H9 (cell line): Measurements from ENCODE around the gene C20orf204. TPM values are rescaled to one million over a fixed set of nuclear protein-coding genes. Genes with fewer than 3 reads are reported as not detected.

Experiments
- DNase-seq: peaks from one replicate; pipeline ENCODE4 v3.0.0-alpha.2; 2017
- H2AFZ ChIP-seq: one replicate; pipeline ENCODE4 v1.6.1; 2013; ENCODE audit warnings: mild to moderate bottlenecking, low read length, control low read depth, moderate library complexity
- H2AK5ac ChIP-seq: 2 replicates; pipeline ENCODE4 v1.6.1; 2013; ENCODE audit warnings: low read length, control low read depth, mixed read lengths; ENCODE audit not compliant: insufficient read length
- H2BK120ac ChIP-seq: one replicate; pipeline ENCODE4 v1.6.1; 2013; ENCODE audit warnings: low read depth, mild to moderate bottlenecking, low read length, control low read depth, inconsistent platforms; ENCODE audit not compliant: poor library complexity, severe bottlenecking
- H2BK12ac ChIP-seq: 2 replicates; pipeline ENCODE4 v1.6.1; 2013; ENCODE audit warnings: low read length, control low read depth, mixed read lengths, low read depth; ENCODE audit not compliant: insufficient read length
- H2BK15ac ChIP-seq: 2 replicates; pipeline ENCODE4 v1.6.1; 2013; ENCODE audit warnings: low read depth, low read length, control low read depth
- H2BK20ac ChIP-seq: one replicate; pipeline ENCODE4 v1.6.1; 2013; ENCODE audit warnings: low read depth, mild to moderate bottlenecking, low read length, control low read depth, inconsistent platforms; ENCODE audit not compliant: poor library complexity, severe bottlenecking
- H2BK5ac ChIP-seq: 2 replicates; pipeline ENCODE4 v1.6.1; 2013; ENCODE audit warnings: low read length, control low read depth, mixed read lengths; ENCODE audit not compliant: insufficient read length
- H3K14ac ChIP-seq: 2 replicates; pipeline ENCODE4 v1.6.1; 2013; ENCODE audit warnings: low read length, control low read depth; ENCODE audit not compliant: insufficient read depth
- H3K18ac ChIP-seq: 2 replicates; pipeline ENCODE4 v1.6.1; 2013; ENCODE audit warnings: low read depth, mild to moderate bottlenecking, mixed read lengths, low read length, control low read depth; ENCODE audit not compliant: insufficient read length
- H3K23ac ChIP-seq: 2 replicates; pipeline ENCODE4 v1.6.1; 2013; ENCODE audit warnings: low read length, control low read depth, mixed read lengths, low read depth; ENCODE audit not compliant: insufficient read length
- H3K23me2 ChIP-seq: 2 replicates; pipeline ENCODE4 v1.6.1; 2013; ENCODE audit warnings: low read depth, mild to moderate bottlenecking, mixed read lengths, low read length, control low read depth; ENCODE audit not compliant: insufficient read length, poor library complexity, severe bottlenecking
- H3K27ac ChIP-seq: 2 replicates; pipeline ENCODE4 v1.5.1; 2013; ENCODE audit warnings: low read length, control low read depth, mixed read lengths, low read depth; ENCODE audit not compliant: insufficient read length
- H3K27me3 ChIP-seq: 2 replicates; pipeline ENCODE4 v1.6.1; 2013; ENCODE audit warnings: low read length, control low read depth, inconsistent platforms; ENCODE audit not compliant: insufficient read depth
- H3K4ac ChIP-seq: 2 replicates; pipeline ENCODE4 v1.6.1; 2013; ENCODE audit warnings: low read depth, mild to moderate bottlenecking, control low read depth, inconsistent platforms, low read length, moderate library complexity
- H3K4me1 ChIP-seq: 2 replicates; pipeline ENCODE4 v1.6.1; 2013; ENCODE audit warnings: low read length, control low read depth, inconsistent platforms; ENCODE audit not compliant: insufficient read depth
- H3K4me2 ChIP-seq: 2 replicates; pipeline ENCODE4 v1.6.1; 2013; ENCODE audit warnings: low read length, control low read depth, mixed read lengths; ENCODE audit not compliant: insufficient read length, insufficient read depth
- H3K56ac ChIP-seq: 2 replicates; pipeline ENCODE4 v1.6.1; 2013; ENCODE audit warnings: low read depth, mild to moderate bottlenecking, mixed read lengths, low read length, control low read depth; ENCODE audit not compliant: insufficient read length
- H3K79me1 ChIP-seq: 2 replicates; pipeline ENCODE4 v1.6.1; 2013; ENCODE audit warnings: low read depth, mild to moderate bottlenecking, moderate library complexity, low read length, control low read depth, inconsistent platforms; ENCODE audit not compliant: insufficient read depth, poor library complexity, severe bottlenecking
- H3K79me2 ChIP-seq: 2 replicates; pipeline ENCODE4 v1.6.1; 2013; ENCODE audit warnings: low read length, control low read depth, inconsistent platforms; ENCODE audit not compliant: insufficient read depth
- H3K9ac ChIP-seq: 2 replicates; pipeline ENCODE4 v1.6.1; 2013; ENCODE audit warnings: low read length, control low read depth, mixed read lengths; ENCODE audit not compliant: insufficient read length; ENCODE audit errors: extremely low read depth
- H3K9me3 ChIP-seq: one replicate; pipeline ENCODE4 v1.6.1; 2013; ENCODE audit warnings: low read depth, low read length, inconsistent platforms; ENCODE audit not compliant: control insufficient read depth
- H3T11ph ChIP-seq: one replicate; pipeline ENCODE4 v1.6.1; 2013; ENCODE audit warnings: mild to moderate bottlenecking, low read length, control low read depth, inconsistent platforms
- H4K20me1 ChIP-seq: one replicate; pipeline ENCODE4 v1.6.1; 2013; ENCODE audit not compliant: control insufficient read depth, insufficient read length, insufficient read depth
- H4K5ac ChIP-seq: 2 replicates; pipeline ENCODE4 v1.6.1; 2013; ENCODE audit warnings: low read depth, mild to moderate bottlenecking, mixed read lengths, low read length, control low read depth; ENCODE audit not compliant: insufficient read length
- H4K8ac ChIP-seq: replicated peaks from 2 replicates; pipeline ENCODE4 v1.6.1; 2013; ENCODE audit warnings: low read length, control low read depth, mixed read lengths, low read depth; ENCODE audit not compliant: insufficient read length
- H4K91ac ChIP-seq: 2 replicates; pipeline ENCODE4 v1.6.1; 2013; ENCODE audit warnings: low read depth, mild to moderate bottlenecking, moderate library complexity, mixed read lengths, low read length, control low read depth; ENCODE audit not compliant: insufficient read length
- H3K27ac Mint-ChIP-seq, 3 experiments: 2 replicates in 2 of 3; 3 replicates in 1 of 3; pipeline ENCODE4 v1.8.0; 2020 to 2021; ENCODE audit warnings: mixed read lengths in 3 of 3, mild to moderate bottlenecking in 1 of 3, moderate library complexity in 1 of 3
- H3K27me3 Mint-ChIP-seq: 2 replicates; pipeline ENCODE4 v1.8.0; 2021; ENCODE audit warnings: low read depth, mild to moderate bottlenecking, moderate library complexity, mixed read lengths
- H3K36me3 Mint-ChIP-seq, 3 experiments: 2 replicates in 2 of 3; 3 replicates in 1 of 3; pipeline ENCODE4 v1.8.0; 2020 to 2021; ENCODE audit warnings: low read depth in 3 of 3, mixed read lengths in 3 of 3; ENCODE audit not compliant: insufficient read depth in 1 of 3
- H3K4me1 Mint-ChIP-seq, 2 experiments: 2 replicates each; pipeline ENCODE4 v1.8.0; 2020; ENCODE audit warnings: mixed read lengths in 2 of 2
- H3K4me3 Mint-ChIP-seq, 2 experiments: 2 replicates in 1 of 2; 3 replicates in 1 of 2; pipeline ENCODE4 v1.8.0; 2020 to 2021; ENCODE audit warnings: mild to moderate bottlenecking in 2 of 2, mixed read lengths in 2 of 2, moderate library complexity in 1 of 2
- H3K9me3 Mint-ChIP-seq, 2 experiments: 2 replicates in 1 of 2; 3 replicates in 1 of 2; pipeline ENCODE4 v1.8.0; 2020; ENCODE audit warnings: mild to moderate bottlenecking in 2 of 2, mixed read lengths in 2 of 2, moderate library complexity in 1 of 2
- CTCF ChIP-seq: fragments of 200-600 bp; sonication (generic); conservative IDR thresholded peaks from 3 replicates; pipeline ENCODE4 v1.8.0; 2021; ENCODE audit warnings: antibody characterized with exemption, mild to moderate bottlenecking
- WGBS: extraction: QIAGEN DNeasy Blood & Tissue Kit; methylation state at CpG from one replicate; pipeline ENCODE4 v1.1.7; 2013; ENCODE audit warnings: missing lambda C conversion rate, low lambda C conversion rate, mixed read lengths; ENCODE audit not compliant: insufficient read length; ENCODE audit errors: extremely low coverage; 5-methylcytosine and 5-hydroxymethylcytosine counted together
- total RNA-seq: library from RNA; stranded (reverse); gene quantifications from 2 replicates; pipeline ENCODE4 v1.2.1, GENCODE V29; 2021

The C20orf204 gene
- total RNA-seq, 1 experiment from 2014 or later = 2.2 TPM

- peak overlapping the region in 1 of 2 experiments; percentile 46; a peak in 1 of 5 replicates for H3K4me3 Mint-ChIP-seq
- no peaks in the 10 kb centered on the region for H3K9me3 ChIP-seq
- no peak overlapping the region for H2BK20ac ChIP-seq
- peaks cover 21% of the 10 kb centered on the region; the same call in 1 of the 2 replicates for H3K27me3 ChIP-seq
- no peak overlapping the region for H4K91ac ChIP-seq
- DNase-seq = no peak
- no peak overlapping the region for H3K4ac ChIP-seq
- H4K20me1 ChIP-seq = no peaks in the 10 kb centered on the region
- no peak overlapping the region for H3K9ac ChIP-seq
- no peak overlapping the region for H2AFZ ChIP-seq
- H2BK120ac ChIP-seq = no peak overlapping the region
- H3K27me3 Mint-ChIP-seq = peaks cover 77% of the 10 kb centered on the region
- H3K4me1 ChIP-seq = peaks cover 5% of the 10 kb centered on the region; the same call in 1 of the 2 replicates
- H3K27ac ChIP-seq = no peak overlapping the region
- no peak for TF ChIP-seq CTCF
- H4K8ac ChIP-seq = no peak overlapping the region
- H2BK5ac ChIP-seq = no peak overlapping the region
- H3K18ac ChIP-seq = no peak overlapping the region
- no peak overlapping the region for H4K5ac ChIP-seq
- H3T11ph ChIP-seq = no peak overlapping the region
- no peaks in the 10 kb centered on the region for H3K79me2 ChIP-seq
- H3K9me3 Mint-ChIP-seq = peaks cover under 1 to 2% of the 10 kb centered on the region in 2 experiments; a peak in 2 of 5 replicates
- peaks cover 14% of the 10 kb centered on the region for H3K23me2 ChIP-seq
- no peak overlapping the region for H3K14ac ChIP-seq
- no peak overlapping the region for H2BK15ac ChIP-seq
- H3K79me1 ChIP-seq = no peaks in the 10 kb centered on the region
- no peak overlapping the region for H3K56ac ChIP-seq
- no peak overlapping the region for H2AK5ac ChIP-seq
- H3K36me3 Mint-ChIP-seq = peaks cover 0 to under 1% (median 0%) of the 10 kb centered on the region in 3 experiments; a peak in 2 of 7 replicates
- H3K4me2 ChIP-seq = peak overlapping the region; percentile 65
- peaks cover 22 to 28% of the 10 kb centered on the region in 2 experiments for H3K4me1 Mint-ChIP-seq
- no peak overlapping the region for H3K23ac ChIP-seq
- no peak overlapping the region for H3K27ac Mint-ChIP-seq
- no peak overlapping the region for H2BK12ac ChIP-seq
- no CpG with 5 or more reads among the region's 11 CpGs for WGBS
These were observed 5.7 kb downstream of the C20orf204 start for GRCh38 chr20:64041781-64042053.
